OCI-LY1 (cell line): ENCODE results near the gene MYO5B.

Experiments
- H2AFZ ChIP-seq: fragments of 200-600 bp; sonication (generic), shearing (Covaris generic); 2 replicates; pipeline ENCODE4 v1.6.0; 2014; ENCODE audit warnings: antibody characterized with exemption, mild to moderate bottlenecking, low read length
- H3F3A ChIP-seq: fragments of 200-600 bp; sonication (generic), shearing (Covaris generic); 2 replicates; pipeline ENCODE4 v1.6.0; 2014; ENCODE audit warnings: mild to moderate bottlenecking, antibody characterized with exemption, low read length, moderate library complexity; ENCODE audit not compliant: insufficient read depth
- H3K27ac ChIP-seq: fragments of 200-600 bp; sonication (generic); 2 replicates; pipeline ENCODE4 v1.5.1; 2014; ENCODE audit warnings: low read length, mixed run types, mild to moderate bottlenecking, low read depth; ENCODE audit not compliant: poor library complexity, severe bottlenecking
- H3K27me3 ChIP-seq: fragments of 200-600 bp; sonication (generic); 2 replicates; pipeline ENCODE4 v1.6.0; 2014; ENCODE audit warnings: antibody characterized with exemption, mild to moderate bottlenecking, low read length, moderate library complexity; ENCODE audit not compliant: insufficient read depth
- H3K36me3 ChIP-seq: fragments of 200-600 bp; sonication (generic); 2 replicates; pipeline ENCODE4 v1.6.1; 2014; ENCODE audit warnings: mild to moderate bottlenecking, antibody characterized with exemption, low read length, moderate library complexity, mixed read lengths; ENCODE audit not compliant: insufficient read depth
- H3K4me1 ChIP-seq: fragments of 200-600 bp; sonication (generic); 2 replicates; pipeline ENCODE4 v1.5.1; 2014; ENCODE audit warnings: mild to moderate bottlenecking, low read length, moderate library complexity; ENCODE audit not compliant: insufficient read depth, severe bottlenecking
- H3K4me2 ChIP-seq: fragments of 200-600 bp; sonication (generic), shearing (Covaris generic); 2 replicates; pipeline ENCODE4 v1.6.1; 2014; ENCODE audit warnings: low read length
- H3K4me3 ChIP-seq: fragments of 200-600 bp; sonication (generic); 2 replicates; pipeline ENCODE4 v1.5.1; 2014; ENCODE audit warnings: low read length, low read depth, mild to moderate bottlenecking, mixed read lengths; ENCODE audit not compliant: poor library complexity, severe bottlenecking
- H3K79me2 ChIP-seq: fragments of 200-600 bp; shearing (Covaris generic); 2 replicates; pipeline ENCODE4 v1.6.1; 2016; ENCODE audit warnings: mixed run types, low read length, mixed read lengths; ENCODE audit not compliant: insufficient read depth
- H3K9ac ChIP-seq: fragments of 200-600 bp; sonication (generic), shearing (Covaris generic); 2 replicates; pipeline ENCODE4 v1.6.1; 2014; ENCODE audit warnings: mild to moderate bottlenecking, low read length, mixed read lengths
- H3K9me2 ChIP-seq: fragments of 200-600 bp; sonication (generic), shearing (Covaris generic); 2 replicates; pipeline ENCODE4 v1.6.1; 2014; ENCODE audit warnings: low read depth, mild to moderate bottlenecking, low read length, mixed read lengths
- H3K9me3 ChIP-seq: fragments of 200-600 bp; shearing (Covaris generic); 2 replicates; pipeline ENCODE4 v1.6.1; 2014; ENCODE audit warnings: low read length, mixed read lengths
- H4K20me1 ChIP-seq: fragments of 200-600 bp; sonication (generic), shearing (Covaris generic); 2 replicates; pipeline ENCODE4 v1.6.0; 2016; ENCODE audit warnings: mild to moderate bottlenecking, low read length; ENCODE audit not compliant: insufficient read depth
- CTCF ChIP-seq: fragments of 200-600 bp; sonication (generic), shearing (Covaris generic); IDR thresholded peaks from 2 replicates; pipeline ENCODE4 v1.5.1; 2017; ENCODE audit warnings: mild to moderate bottlenecking, antibody characterized with exemption, low read length, moderate library complexity, mixed read lengths
- EZH2 ChIP-seq: fragments of 200-600 bp; sonication (generic), shearing (Covaris generic); IDR thresholded peaks from 2 replicates; pipeline ENCODE4 v1.8.0; 2017; ENCODE audit warnings: borderline replicate concordance, mixed run types, mild to moderate bottlenecking, antibody characterized with exemption, low read length, moderate library complexity, mixed read lengths

The MYO5B gene

GRCh38 chr18:49866680-49867079, 328.3 kb downstream of the MYO5B start:
- Histone ChIP-seq H3K27ac (no peak overlapping the region), H2AFZ (no peak overlapping the region), H3K4me3 (no peak overlapping the region), H3K9ac (no peak overlapping the region), H3K4me1 (no peaks in the 10 kb centered on the region), H3K4me2 (no peak overlapping the region), H3K9me3 (no peaks in the 10 kb centered on the region), H3K79me2 (no peaks in the 10 kb centered on the region), H4K20me1 (no peaks in the 10 kb centered on the region), H3F3A (no peaks in the 10 kb centered on the region), H3K27me3 (no peaks in the 10 kb centered on the region), H3K36me3 (no peaks in the 10 kb centered on the region), H3K9me2 (no peaks in the 10 kb centered on the region)
- no peak for TF ChIP-seq CTCF
- TF ChIP-seq EZH2 = no peak

GRCh38 chr18:49865401-49865800, 329.5 kb downstream of the MYO5B start:
- no peaks in the 10 kb centered on the region for H3K9me2 ChIP-seq
- H3K79me2 ChIP-seq = no peaks in the 10 kb centered on the region
- H3K36me3 ChIP-seq = no peaks in the 10 kb centered on the region
- H3K27me3 ChIP-seq = no peaks in the 10 kb centered on the region
- H3K9ac ChIP-seq = no peak overlapping the region
- H3K4me2 ChIP-seq = no peak overlapping the region
- H3F3A ChIP-seq = no peaks in the 10 kb centered on the region
- H2AFZ ChIP-seq = no peak overlapping the region
- H3K9me3 ChIP-seq = no peaks in the 10 kb centered on the region
- H3K4me3 ChIP-seq = no peak overlapping the region
- no peaks in the 10 kb centered on the region for H4K20me1 ChIP-seq
- H3K4me1 ChIP-seq = no peaks in the 10 kb centered on the region
- no peak overlapping the region for H3K27ac ChIP-seq
- TF ChIP-seq EZH2 = no peak
- no peak for TF ChIP-seq CTCF

- no peaks in the 10 kb centered on the region for H3K27me3 ChIP-seq
- no peaks in the 10 kb centered on the region for H3K36me3 ChIP-seq
- H3K79me2 ChIP-seq = no peaks in the 10 kb centered on the region
- H3K4me2 ChIP-seq = no peak overlapping the region
- no peak overlapping the region for H3K27ac ChIP-seq
- H3K4me1 ChIP-seq = no peaks in the 10 kb centered on the region
- H3K4me3 ChIP-seq = no peak overlapping the region
- no peaks in the 10 kb centered on the region for H3F3A ChIP-seq
- no peak overlapping the region for H2AFZ ChIP-seq
- TF ChIP-seq EZH2 (no peak), CTCF (no peak)
- H4K20me1 ChIP-seq = no peaks in the 10 kb centered on the region
- no peaks in the 10 kb centered on the region for H3K9me3 ChIP-seq
- H3K9ac ChIP-seq = no peak overlapping the region
- no peaks in the 10 kb centered on the region for H3K9me2 ChIP-seq
These were observed 331.0 kb downstream of the MYO5B start for GRCh38 chr18:49863769-49864621.
